Choroid plexus epithelial cell (primary cell): ENCODE data around the gene FRMD4B.
"Not testable (repeated sequence)": the region's sequence is repeated elsewhere in the genome, so short reads cannot be mapped to it uniquely, and the experiment has no call there.

Experiments used
- DNase-seq: peaks from one replicate; pipeline ENCODE4 v3.0.0-alpha.2; 2010; ENCODE audit warnings: low read depth
- H3K4me3 ChIP-seq: 2 replicates; pipeline ENCODE4 v1.5.1; 2011; ENCODE audit warnings: low read depth, mild to moderate bottlenecking, control low read depth, low read length, moderate library complexity
- TF ChIP-seq, protein P1 (sequence below): conservative IDR thresholded peaks from 2 replicates; pipeline ENCODE4 v1.5.1; 2011; ENCODE audit warnings: low read depth, mild to moderate bottlenecking, control low read depth, inconsistent platforms, low read length, moderate library complexity

FRMD4B gene

DNA sequence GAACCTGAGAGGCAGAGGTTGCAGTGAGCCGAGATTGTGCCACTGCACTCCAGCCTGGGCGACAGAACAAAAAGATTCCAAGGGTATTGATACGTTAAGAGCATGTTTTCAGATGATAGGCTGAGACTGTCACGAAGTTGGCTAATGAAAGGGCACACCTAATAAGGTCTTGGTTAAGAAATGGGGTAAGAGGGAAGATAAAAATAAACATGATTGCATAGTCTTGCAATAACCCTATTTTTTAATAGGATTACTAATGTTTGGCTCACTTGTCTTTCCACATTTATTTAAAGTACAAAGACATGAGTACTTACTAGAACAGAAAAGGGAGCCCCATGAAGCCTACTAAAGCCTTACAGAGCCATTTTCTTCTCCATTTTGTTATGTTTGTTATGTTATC lies 109.0 kb downstream of the FRMD4B start:
- H3K4me3 ChIP-seq, result no peak overlapping the region
- no peak for DNase-seq
- TF ChIP-seq, protein P1, sequence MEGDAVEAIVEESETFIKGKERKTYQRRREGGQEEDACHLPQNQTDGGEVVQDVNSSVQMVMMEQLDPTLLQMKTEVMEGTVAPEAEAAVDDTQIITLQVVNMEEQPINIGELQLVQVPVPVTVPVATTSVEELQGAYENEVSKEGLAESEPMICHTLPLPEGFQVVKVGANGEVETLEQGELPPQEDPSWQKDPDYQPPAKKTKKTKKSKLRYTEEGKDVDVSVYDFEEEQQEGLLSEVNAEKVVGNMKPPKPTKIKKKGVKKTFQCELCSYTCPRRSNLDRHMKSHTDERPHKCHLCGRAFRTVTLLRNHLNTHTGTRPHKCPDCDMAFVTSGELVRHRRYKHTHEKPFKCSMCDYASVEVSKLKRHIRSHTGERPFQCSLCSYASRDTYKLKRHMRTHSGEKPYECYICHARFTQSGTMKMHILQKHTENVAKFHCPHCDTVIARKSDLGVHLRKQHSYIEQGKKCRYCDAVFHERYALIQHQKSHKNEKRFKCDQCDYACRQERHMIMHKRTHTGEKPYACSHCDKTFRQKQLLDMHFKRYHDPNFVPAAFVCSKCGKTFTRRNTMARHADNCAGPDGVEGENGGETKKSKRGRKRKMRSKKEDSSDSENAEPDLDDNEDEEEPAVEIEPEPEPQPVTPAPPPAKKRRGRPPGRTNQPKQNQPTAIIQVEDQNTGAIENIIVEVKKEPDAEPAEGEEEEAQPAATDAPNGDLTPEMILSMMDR, result no peak

DNA sequence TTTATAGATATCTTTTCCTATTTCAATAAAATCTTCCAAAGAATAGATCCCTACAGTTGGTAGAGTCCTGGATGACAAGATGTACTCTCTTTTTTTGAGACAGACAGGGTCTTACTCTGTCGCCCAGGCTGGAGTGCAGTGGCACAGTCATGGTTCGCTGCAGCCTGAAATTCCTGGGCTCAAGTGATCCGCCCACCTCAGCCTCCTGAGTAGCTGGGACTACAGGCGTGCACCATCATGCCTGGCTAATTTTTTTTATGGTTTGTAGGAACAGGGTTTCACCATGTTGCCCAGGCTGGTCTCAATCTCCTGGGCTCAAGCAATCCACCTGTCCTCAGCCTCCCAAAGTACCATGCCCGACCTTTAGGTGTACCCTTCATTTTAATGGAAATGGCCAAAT lies 109.7 kb downstream of the FRMD4B start:
- DNase-seq, H3K4me3 ChIP-seq: not testable (repeated sequence)

DNA sequence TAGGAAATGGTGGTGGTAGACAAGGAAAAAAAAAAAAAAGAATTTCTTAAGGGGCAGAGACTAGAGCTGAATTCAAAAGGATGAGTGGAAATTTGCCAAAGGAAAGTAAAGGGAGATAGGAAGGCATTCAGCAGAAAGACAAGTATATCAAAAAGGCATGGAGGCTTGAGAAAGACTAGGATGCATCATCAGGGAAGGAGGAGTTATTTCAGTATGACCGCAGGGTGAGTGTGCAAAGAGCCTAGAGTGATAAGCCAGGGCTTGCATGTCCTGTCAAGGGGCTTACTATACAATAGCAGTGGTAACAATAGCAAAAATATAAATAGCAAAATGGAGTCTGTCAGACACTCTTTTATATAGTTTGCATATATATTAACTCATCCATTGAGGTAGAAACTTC lies 112.0 kb downstream of the FRMD4B start:
- TF ChIP-seq, protein P1, result no peak
- H3K4me3 ChIP-seq, result no peak overlapping the region
- DNase-seq, result peak; percentile 29

DNA sequence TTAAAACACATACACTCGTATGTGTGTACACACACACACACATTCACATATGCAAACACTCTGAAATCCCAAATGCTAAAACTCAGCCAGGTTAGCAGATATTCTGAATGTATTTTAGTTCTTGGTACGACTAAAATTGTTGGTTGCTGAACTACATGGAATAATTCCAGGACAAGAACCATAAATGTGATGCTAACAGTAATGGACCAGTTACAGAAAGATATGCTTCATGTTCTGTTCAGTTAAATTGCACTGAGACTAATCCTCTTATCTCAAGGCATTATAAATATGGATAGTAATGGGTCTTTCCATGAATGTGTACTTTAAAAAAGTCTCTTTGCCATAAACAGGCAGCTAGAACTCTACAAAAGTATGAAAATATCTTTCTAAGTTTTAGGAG lies 113.3 kb downstream of the FRMD4B start:
- DNase-seq, result no peak
- TF ChIP-seq, protein P1, result no peak
- H3K4me3 ChIP-seq, result no peak overlapping the region

DNA sequence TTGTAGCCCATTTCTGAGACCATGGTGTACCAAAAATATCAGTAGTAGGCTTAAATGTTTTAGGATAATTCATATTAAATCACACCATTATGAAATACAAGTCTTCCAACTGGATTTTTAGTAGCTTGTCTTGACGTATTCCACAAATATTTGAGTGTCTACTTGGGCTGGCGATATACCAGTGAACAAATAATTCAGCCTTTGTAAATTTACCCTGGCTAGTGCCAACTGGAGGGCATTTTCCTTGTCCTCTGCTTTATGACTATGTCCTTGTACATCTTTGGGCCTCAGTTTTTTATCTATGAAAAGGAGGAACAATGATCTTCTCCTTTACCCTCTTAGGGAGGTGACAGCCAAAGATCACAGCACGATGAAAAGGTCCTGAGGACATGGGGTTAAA lies 114.8 kb downstream of the FRMD4B start:
- no peak for DNase-seq
- no peak overlapping the region for H3K4me3 ChIP-seq
- TF ChIP-seq, protein P1, result no peak

DNA sequence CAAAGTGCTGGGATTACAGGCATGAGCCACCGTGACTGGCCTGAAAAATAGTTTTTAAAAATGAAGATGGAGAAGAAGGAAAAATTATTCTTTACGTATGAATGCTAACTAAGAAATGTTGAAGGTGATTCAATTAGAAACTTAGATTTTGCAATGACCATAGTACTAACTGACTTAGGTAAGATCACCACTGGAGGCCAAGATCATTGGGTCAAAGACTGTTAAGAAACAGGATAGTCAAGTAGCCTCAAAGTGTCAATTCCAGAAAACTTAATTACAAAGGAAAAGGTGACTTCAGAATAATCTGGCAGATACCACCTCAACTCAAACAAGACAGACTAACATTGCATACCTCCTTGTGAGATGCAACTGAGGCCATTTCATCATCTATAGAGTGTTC lies 119.3 kb downstream of the FRMD4B start:
- TF ChIP-seq, protein P1, result no peak
- no peak overlapping the region for H3K4me3 ChIP-seq
- no peak for DNase-seq

DNA sequence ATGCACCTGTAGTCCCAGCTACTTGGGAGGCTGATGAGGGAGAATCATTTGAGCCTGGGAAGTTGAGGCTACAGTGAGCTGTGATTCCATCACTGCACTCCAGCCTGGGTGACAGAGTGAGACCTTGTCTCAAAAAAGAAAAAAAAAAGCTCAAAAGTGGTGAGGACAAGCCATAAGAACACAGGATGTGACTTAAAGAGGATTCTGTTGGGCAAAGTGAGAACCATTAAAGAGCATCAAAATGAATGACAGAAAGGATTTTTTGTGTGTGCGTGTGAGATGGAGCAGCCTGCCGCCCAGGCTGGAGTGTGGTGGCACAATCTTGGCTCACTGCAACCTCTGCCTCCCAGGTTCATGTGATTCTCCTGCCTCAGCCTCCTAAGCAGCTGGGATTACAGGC lies 119.8 kb downstream of the FRMD4B start:
- DNase-seq, H3K4me3 ChIP-seq: not testable (repeated sequence)

DNA sequence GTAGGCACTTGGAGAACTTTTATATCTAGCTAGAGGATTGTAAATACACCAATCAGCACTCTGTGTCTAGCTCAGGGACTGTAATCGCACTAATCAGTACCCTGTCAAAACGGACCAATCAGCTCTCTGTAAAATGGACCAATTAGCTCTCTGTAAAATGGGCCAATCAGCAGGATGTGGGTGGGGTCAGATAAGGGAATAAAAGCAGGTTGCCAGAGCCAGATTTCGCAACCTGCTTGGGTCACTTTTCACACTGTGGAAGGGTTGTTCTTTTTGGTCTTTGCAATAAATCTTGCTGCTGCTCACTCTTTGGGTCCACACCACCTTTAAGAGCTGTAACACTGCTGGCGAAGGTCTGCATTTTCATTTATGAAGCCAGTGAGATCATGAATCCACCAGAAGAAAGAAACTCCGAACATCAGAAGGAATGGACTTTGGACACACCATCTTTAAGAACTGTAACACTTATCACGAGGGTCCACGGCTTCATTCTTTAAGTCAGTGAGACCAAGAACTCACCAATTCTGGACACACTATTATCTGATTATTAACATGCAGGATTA lies 125.0 kb downstream of the FRMD4B start:
- peak; percentile 15 for DNase-seq
- H3K4me3 ChIP-seq, result not testable (repeated sequence)

DNA sequence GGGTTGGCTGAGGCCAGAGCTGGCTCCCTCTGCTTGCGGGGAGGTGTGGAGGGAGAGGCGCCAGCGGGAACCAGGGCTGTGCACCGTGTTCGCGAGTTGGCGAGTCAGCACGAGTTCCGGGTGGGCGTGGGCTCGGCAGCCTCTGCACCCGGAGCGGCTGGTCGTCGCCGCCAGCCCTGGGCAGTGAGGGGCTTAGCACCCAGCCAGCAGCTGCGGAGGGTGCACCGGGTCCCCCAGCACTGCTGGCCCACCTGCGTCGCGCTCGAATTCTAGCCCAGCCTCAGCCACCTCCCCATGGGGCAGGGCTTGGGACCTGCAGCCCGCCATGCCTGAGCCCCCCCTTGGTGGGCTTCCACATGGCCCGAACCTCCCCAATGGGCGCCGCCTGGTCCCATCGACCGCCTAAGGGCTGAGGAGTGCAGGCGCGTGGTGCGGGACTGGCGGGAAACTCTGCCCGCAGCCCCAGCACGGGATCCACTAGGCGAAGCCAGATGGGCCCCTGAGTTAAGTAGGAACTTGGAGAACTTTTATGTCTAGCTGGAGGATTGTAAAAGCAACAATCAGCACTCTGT lies 125.6 kb downstream of the FRMD4B start:
- no peak overlapping the region for H3K4me3 ChIP-seq
- TF ChIP-seq, protein P1, result no peak
- DNase-seq, result no peak
